ENCODE measurements around the gene GLB1L. TPM values are rescaled to one million over a fixed set of nuclear protein-coding genes. Genes with fewer than 3 reads are reported as not detected.

The GLB1L gene
- total and polyA plus RNA-seq, 2 of the 8 experiments (the other 6 are each of a cell fraction or from before 2014, with no cell fraction given) = 3.7 to 4.0 TPM

DNA sequence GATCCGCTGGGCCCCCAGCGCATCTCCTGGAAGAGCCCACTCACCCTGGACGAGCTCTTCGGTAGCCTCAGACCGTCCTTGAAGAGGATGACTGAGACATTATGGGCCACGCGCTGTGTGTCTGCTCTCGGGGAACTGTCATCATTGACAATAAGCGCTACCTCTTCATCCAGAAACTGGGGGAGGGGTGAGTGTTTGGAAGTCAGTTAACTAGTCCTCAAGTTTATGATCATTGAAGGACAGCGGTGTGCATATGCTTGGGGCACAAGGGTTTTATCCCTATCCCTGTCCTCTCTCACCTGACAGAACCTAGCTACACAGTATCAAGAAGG is 621 bp upstream of the GLB1L start (continued):
- TF ChIP-seq EP300 (IDR thresholded peaks at IDR 0.05; ENCODE audit: borderline replicate concordance in 1 of 2, low read depth in 2 of 2, low read length in 2 of 2) = no peak
